HPDE6-E6E7 (cell line): ENCODE results near the gene HS1BP3.

Experiments
- DNase-seq: peaks from one replicate; pipeline ENCODE4 v3.0.0; 2011; ENCODE audit warnings: missing footprints; ENCODE audit errors: extremely low spot score

The HS1BP3 gene

DNA sequence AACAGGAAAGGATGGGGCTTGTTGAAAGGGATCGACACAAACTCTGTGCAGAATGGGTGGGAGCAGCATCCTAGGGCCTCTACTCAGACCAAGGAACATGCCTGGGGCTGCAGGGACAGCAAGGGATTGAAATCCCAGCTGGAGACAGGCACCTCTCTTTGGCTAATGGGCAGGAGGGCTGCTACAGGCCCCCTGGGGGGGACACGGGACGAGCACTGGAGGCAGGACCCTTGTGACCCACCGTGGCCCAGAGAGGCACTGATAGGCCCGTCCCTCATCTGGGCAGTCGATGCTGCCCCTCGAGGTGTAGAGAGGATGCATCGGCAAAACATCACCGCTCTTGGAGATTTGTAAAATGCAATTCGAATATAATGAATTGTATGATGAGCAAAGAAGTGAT lies 5.1 kb downstream of the HS1BP3 start:
- no peak for DNase-seq

DNA sequence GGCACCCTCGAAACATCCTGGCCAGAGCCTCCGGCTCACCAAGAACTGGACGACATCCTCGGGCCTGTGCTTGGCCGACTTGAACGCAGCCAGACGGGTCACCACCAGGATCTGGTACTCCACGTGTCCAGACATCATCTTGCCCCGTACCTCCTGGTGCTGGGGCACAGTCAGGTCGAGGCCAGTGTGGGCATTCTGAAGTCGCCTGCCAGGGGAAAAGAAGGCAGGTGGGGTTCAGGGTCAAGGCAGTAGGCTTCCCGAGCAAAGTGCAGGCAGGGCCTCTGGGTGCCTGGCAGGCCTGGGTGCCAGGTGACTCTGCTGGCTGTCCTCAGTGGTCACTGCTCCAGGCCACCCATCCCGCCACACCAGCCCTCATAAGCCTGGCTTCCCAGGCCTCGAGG lies 5.6 kb downstream of the HS1BP3 start:
- DNase-seq: no peak

DNA sequence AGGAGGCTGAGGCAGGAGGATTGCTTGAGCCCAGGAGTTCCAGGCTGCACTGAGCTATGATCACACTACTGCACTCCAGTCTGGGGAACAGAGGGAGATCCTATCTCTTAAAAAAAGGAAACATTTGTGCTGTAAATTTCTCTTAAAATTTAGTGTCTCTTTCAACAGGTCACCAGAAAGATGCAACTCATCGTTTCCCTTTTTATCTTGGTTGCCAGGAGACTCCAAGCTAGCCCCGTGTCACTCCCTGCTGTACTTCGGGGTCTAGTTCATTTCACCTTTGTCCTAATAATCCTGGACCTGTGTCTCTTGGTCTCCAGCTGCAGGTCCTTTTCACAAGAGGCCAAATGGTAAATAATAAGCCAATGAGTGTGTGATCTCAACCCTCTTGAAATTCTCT lies 7.1 kb downstream of the HS1BP3 start:
- no peak for DNase-seq

DNA sequence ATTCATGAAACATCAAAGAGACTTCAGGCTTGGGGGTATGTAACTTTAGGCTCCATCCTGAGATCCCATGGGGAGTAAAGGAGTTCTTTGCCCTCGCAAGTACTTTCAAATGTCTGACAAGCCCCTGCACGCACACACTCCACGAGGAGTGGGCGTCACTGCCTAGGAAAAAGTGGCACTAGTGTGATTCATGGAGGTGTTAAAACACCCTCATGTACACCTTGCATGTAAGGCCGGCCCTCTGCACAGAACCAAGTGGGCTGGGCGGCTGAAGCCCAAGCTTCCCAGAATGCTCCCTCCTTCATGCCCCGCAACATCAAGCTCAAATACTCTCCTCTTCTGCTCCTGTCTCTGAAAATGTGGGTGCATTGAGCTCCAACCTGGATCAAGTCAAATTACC lies 7.8 kb downstream of the HS1BP3 start:
- DNase-seq: no peak

DNA sequence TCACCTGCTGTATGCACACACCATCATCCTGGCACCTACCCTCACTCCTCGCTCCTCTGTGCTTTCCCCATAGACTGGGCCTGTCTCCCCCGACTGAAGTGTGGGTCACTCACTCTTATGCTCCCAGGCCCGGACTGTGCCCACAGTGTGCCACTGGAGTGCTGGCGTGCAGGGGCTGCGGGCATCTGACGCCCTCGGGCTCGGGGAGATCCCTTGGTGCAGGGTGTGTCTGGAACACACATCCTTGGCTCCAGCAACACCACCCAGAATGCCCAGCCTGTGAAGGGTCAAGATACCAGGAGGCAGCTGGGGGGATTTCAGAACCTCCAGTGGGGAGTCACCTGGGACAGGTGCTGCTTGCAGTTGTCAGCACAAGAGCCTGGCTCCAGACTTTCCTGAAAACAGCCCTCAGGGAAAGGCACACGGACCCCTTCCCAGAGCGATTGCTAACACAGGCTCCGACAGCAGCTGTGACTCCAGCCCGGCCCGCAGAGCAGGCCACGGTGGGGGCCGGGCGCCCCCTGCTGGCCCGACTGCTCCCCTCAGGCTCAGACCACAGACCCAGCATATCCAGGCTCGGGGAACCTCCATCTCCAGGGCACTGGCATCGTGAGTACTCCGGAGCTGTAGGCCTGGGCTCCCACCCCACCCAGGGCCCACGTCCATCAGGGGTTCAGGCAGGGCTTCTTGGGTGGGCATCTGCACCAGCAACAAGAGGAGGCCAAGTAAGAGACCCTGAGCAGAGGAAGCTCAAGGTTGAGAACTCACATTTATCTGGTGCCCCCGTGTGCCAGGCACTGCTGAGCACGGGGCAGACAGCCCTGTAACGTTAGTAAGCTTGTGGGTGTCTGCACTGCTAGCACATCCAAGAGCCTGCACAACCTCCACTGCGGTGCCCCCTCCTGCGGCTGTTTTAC lies 8.6 kb downstream of the HS1BP3 start:
- peak; percentile 89 for DNase-seq

DNA sequence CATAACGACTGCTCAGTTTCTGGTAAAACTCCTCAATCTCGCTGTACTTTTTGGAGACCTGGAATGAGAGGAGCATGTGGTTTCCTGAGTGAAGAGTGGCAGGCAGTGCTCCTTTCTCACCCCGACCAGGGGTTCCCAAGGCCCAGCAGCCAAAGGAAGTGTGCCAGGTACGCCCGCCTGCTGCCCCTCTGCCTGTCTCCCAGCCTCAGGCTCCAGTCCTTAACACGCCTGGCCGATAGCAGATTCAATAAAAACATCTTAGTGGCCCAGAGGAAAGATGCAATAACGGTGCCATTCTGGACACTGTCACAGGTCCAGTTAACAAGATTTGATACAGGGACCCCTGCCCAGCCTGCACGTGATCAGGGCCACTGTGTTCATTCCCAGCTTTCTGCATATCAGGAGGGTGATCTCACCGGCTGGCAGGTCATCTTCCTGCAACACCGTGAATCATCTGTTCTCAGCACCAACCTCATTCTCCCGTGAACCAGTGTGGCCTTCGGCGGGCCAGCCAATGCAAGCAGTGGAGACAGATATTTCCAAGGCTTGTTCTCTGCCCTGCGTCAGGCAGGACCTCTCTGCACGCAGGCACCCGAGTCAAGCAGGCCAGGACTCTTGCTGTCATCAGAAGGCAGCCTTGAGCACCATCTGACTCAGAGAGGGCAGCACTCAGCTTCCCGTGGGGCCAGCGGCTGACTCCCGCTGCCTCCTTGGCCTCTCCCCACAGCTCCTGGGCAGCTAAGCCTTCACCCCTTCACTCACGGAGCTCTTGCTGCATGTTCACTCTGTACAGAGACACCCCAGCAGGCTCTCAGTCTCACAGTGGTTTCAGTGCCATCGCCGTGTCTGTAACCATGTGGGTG lies 9.5 kb downstream of the HS1BP3 start:
- peak; percentile 92 for DNase-seq

DNA sequence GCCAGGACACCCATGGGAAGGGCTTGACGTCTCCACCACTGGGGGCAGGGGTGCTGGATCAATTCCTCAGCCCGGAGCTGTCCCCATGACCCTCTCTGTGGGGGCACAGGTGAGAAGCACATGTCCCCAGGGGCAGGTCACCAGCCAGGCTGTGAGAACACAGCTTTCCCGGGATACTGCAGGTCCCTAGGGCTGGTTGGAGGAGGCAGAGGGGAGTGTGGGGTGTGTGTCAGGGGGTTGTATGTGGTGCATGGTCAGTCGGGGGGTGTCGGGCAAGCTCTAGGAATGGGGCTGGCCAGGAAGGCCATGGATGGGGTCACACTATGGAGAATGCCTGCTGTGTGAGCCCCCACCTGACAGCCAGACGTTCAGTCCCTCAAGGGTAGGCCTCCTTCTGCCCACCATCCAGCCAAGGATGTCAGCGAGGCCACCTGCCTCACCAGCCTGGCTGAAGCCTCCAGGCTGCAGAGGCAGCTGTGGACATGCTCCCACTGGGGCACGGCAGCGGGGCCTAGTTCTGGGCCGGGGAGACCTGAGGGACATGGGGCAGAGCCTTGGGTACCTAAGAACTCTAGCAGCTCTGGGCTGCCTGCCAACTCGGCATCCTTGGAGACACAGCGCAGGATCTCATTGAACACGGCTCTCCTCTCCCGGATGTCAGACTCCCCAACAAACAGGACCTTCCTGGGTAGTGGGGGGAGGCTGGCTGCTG lies 10.3 kb downstream of the HS1BP3 start:
- DNase-seq: no peak

DNA sequence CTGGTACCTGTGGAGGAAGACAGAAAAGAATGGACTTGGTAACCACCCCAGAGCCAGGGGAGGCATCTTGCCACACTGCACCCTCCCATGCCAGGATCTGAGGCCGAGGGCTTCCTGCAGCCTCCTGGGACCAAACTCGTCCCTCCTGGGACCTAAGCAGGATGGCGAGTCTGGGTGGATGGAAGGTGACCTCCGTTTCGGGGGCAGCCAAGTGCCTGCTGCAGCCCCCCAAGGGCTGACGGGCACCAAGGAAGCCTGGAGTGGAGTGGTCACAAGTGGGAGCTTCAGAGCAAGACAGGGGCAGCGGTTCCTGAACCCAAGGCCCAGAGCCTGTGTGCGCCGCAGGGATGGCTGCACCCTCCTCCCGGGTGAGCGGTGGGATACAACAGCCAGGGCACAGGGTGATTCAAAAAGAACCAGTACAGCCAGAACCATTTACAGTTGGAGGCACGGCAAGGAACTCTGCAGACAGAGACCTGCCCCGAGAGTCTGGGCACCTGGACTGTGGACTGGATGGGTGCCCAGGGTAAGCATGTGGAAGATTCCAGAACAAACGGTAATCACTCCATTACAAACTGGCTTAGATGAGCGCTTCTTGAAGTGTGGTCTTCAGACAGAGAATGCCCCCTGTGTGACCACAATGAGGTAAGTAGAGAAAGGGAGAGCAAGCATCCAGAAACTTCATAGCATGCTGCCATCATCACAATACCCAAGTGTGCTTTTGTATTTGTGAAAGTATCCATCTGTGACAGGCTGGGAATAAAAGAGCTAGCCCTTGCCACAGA lies 12.1 kb downstream of the HS1BP3 start:
- DNase-seq: no peak

DNA sequence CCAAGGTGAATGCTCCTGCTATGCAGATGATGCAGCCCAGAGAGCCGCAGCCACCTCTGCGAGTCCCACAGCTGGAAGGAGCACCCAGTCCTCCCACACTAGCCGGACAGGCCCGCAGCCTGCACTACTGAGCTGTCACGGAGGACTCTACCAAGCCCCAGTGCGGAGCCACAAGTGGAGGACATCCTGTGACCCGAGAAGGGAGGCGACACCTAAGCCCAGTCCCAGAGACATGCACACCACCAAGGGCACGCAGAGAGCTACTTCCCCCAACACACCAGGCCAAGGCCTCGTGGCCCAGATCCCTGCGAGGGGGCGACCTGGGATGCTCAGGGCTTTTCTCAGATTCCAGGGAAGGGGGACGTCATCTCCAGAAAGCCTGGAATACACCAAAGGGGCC lies 12.9 kb downstream of the HS1BP3 start:
- DNase-seq: no peak

DNA sequence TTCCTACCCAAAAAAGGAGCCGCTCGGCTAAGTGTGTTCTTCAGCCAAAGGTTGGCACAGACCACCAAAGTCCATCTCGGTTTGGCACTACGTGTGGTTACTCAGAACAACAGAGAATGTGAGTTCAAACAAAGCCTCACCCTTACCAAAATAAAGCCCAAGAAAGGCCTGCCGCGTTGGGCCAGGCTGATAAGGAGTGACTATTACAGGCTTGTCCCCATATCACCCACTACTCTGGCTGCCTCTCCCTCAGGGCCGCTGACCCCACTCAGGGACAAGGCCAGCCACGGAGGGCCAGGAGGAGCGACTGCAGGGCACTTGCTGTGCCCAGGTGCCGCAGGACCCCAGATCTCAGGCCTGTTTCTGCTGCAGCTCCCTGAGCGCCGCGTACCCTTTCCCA lies 13.8 kb downstream of the HS1BP3 start:
- DNase-seq: no peak

DNA sequence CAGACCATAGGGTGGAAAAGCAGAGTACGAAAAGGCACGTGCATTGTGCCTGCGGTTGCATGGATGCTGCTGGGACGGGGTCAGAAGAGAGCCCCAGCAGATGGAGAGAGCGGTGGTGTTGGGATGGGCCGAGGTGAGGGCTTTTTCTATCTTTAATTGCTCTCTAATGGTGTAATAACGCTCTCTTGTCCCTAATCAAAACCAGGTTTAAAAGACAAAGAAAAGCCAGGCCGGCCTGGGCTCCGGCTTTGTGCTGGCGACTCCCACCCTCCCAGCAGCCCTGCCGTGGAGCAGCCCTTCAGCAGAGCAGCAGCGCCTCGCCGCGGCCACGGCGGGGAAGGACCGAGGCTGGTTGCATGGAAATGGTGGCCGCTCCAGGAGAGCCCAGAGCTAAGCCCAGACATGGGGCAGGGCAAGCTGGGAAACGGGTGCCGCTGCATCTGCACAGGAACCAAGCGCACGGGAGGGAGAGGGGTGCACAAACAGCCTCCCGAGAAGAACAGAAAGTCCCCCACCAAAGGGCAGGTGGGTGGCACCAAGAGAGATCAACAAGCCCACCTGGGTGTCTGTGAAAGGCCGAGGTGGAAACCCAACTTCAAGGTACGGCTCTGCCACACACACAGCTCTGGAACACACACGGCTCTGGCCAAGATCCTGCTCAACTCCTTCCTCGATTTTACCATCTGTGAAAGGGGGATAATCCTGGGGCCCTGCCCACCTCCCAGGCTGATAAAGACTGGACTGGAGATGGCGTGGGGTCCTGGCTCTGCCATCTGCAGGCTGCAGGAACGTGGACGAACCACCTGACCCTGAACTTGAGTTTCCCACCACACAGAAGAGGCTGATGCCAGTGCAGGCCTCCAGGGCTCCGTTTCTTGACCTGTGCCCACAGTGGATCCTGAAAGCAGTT lies 15.0 kb downstream of the HS1BP3 start:
- peak; percentile 44 for DNase-seq

DNA sequence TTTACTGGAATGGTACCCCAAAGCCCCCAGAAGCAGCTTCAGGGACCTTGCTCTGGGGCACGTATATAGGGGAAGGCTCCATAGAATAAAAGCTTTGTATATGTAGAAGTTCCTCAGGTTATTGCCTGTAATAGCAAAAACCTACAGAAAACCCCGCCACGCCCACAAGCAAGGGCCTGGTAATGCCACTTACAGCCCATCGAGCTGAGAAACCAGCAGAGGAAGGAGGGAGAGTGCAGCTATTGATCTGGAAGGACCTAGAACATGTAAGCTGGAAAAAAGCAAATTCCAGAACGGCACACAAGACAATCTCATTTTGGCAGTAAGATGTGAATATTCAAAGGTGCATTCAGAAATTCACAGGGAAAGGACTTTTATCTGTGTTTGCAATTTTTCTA lies 15.8 kb downstream of the HS1BP3 start:
- no peak for DNase-seq

DNA sequence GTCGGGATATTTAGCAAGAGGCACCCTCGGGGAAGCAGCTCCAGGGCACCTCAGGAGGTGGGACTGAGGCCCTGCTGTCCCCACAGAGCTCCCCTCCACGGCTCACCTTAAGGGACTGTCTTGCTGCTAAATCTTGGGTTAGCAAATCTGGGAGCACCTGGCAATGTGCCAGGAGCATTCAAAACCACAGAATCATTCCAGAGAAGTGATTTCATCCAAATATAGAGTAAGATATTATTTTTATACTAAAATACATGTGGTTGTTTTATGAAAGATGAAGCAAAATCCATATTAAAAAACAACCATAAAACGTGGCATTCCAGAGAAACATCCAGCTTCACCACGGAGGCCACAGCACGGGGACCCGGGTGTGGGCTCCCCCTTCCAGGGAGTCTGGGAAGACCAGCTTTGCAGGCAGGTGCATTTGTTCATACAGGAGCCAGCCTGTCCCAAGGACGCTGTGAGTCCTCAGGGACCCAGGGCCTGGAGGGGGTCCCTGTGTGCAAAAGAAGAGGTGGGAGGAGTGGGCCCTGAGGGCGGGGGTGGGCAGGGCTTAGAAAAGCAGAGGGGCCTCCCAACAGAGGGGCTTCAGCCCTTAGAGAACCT lies 16.3 kb downstream of the HS1BP3 start:
- no peak for DNase-seq

DNA sequence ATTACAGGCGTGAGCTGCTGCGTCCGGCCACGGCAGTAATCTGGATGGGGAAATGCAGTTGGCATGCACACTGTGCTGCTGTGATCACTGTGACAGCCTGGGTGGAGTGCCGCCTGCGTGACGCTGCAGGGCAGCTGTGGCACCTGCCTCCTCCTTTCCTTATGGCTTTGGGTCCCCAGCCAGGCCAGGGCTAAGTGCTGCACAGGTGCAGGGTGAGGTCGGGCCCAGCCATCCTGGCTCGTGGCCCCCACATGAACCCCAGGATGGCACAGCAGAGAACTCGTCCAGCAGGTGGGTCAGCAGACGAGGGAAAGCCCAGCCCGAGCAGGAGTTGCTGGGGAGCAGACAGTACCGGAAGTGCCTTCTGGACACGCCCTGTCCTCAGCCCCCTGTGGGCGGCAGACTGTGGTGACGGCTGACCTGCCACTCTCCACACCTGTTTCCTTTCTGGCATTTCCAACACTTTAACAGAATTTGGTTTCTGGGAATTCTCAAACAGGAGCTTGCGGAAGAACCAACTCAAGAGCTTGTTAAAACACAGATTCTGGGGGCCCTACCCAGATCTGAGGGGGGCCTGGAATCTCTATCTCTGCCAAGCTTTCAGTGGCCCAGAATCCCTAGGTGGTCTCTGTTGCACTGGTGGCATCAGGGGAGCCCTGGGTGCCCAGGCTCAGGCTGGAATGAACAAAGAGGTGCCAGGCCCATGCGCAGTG lies 16.9 kb downstream of the HS1BP3 start:
- no peak for DNase-seq

DNA sequence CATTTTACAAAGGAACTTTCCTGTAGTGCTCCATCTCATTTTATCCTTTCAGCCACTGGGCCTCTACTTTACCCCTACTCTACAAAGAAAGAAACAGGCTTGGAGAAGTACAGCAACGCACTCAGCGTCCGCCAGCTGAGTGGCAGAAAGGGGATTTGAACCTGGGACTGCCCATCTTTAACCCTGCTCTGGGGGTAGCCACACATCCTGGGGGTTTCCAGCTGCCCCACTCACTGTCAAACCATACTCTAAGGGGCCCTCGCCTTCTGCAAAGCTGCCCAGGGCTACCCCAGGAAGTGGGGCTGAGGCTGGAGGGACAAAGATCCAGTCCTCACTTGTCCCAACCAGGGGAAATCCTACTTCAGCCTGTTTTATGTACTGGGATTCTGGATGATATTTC lies 17.9 kb downstream of the HS1BP3 start:
- DNase-seq: no peak

DNA sequence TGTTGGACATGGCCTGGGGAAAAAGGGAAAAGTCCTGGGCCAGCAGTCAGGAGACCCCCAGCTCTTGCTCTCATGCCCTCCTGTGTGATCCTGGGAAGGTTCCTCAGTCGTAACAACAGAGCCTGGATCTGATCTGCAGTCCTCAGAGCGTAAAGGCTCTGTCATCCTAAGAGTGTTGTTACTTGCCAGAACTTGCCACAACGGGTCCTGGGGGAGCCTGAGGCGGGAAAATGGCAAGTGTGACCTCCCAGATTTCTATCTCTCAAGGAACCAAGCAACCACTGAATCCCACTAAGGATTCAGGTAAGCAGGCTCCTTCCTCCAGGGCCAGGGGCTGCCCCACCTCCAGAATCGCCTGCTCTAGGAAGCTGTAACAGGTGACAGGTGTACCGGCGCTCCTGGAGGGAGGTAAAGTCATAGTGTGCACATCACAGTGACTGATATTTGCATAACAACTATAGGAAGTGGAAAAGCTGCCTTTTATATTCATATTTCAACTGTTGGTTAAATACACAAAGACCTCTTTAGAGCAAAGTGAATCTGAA lies 18.4 kb downstream of the HS1BP3 start:
- no peak for DNase-seq

DNA sequence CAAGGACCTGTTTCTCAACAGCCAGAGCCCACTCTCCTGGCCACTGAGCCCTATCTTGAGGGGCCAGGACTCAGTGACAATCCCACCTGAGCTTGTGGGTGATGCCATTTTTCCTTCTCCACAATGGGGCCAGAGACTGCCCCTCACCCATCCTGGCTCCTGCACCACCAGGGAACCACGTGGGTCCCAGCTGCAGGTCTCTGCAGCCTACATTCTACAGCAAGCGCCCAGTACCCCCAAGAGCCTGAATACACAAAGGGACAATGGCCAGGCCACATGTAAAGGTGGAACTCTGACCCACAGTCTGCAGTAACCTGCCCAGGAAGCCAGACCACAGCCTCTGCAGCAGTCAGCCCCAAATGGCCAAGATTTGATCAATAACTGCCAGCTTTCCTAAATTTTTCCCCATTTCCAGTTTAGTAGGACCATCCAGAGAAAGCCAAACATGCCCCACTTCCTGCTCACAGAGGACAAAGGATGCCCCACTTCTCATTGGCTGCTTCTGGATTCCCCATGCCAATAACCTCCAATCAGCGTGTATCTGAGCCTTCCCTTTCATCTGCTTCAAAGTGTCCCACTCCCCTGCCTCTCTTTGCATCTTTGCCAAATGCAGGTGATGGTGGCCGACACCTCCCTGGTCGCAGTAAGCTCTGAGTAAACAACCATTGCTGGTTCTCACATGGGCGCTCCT lies 19.1 kb downstream of the HS1BP3 start:
- DNase-seq: no peak

DNA sequence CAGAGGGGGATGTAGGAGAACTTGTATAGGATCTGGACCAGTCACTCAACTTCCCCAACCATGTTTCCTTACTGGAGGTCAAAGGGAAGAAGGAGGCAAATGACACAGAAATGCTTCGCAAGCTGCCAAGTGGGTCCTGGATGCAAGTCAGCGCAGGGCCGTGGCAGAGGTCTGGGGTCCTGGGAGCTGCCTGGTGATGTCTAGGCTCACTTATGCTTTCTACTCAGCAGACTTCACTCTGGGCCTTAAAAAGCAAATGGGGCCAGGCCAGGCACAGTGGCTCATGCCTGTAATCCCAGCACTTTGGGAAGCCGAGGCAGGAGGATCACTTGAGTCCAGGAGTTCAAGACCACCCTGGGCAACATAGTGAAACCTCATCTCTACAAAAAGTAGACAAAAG lies 19.9 kb downstream of the HS1BP3 start:
- no peak for DNase-seq
